Calu3 (cell line): ENCODE measurements around the gene ENTPD2. TPM values are rescaled to one million over a fixed set of nuclear protein-coding genes. Genes with fewer than 3 reads are reported as not detected.
"Not testable (repeated sequence)": the region's sequence is repeated elsewhere in the genome, so short reads cannot be mapped to it uniquely, and the experiment has no call there.

ENCODE experiments used
- BruUV-seq: library from RNA; stranded (reverse); fragments of 400-500 nt; replicated peaks from 2 replicates; lab custom pipeline; 2021; lab: Mats Ljungman, UMichigan
- CTCF ChIA-PET: fragments of 300-600 bp; sonication (Branson Sonifier 250); formaldehyde crosslinking; loops from one replicate; lab custom pipeline; 2022; ENCODE audit warnings: antibody characterized with exemption; lab: Charles Lee
- DNase-seq: peaks from one replicate; pipeline ENCODE4 v3.0.0; 2022
- H3K27ac Mint-ChIP-seq: one replicate; pipeline ENCODE4 v1.8.0; 2022; ENCODE audit warnings: mixed read lengths; ENCODE audit not compliant: unreplicated experiment
- H3K27me3 Mint-ChIP-seq: one replicate; pipeline ENCODE4 v1.8.0; 2022; ENCODE audit warnings: mixed read lengths; ENCODE audit not compliant: unreplicated experiment
- H3K36me3 Mint-ChIP-seq: one replicate; pipeline ENCODE4 v1.8.0; 2022; ENCODE audit warnings: mild to moderate bottlenecking, moderate library complexity, mixed read lengths; ENCODE audit not compliant: insufficient read depth, unreplicated experiment
- H3K4me1 Mint-ChIP-seq: one replicate; pipeline ENCODE4 v1.8.0; 2022; ENCODE audit warnings: mild to moderate bottlenecking, low read depth, mixed read lengths; ENCODE audit not compliant: unreplicated experiment
- H3K4me3 Mint-ChIP-seq: one replicate; pipeline ENCODE4 v1.8.0; 2022; ENCODE audit warnings: mild to moderate bottlenecking, low read depth, moderate library complexity, mixed read lengths; ENCODE audit not compliant: unreplicated experiment
- H3K9me3 Mint-ChIP-seq: one replicate; pipeline ENCODE4 v1.8.0; 2022; ENCODE audit warnings: low read depth, mixed read lengths; ENCODE audit not compliant: unreplicated experiment
- intact Hi-C: fragments of 100-400 bp; cut with micrococcal nuclease; formaldehyde crosslinking; loops from one replicate; pipeline ENCODE4 v1.10.0; 2022; ENCODE audit not compliant: unreplicated experiment
- total RNA-seq: library from RNA; stranded (reverse); gene quantifications from 2 replicates; pipeline ENCODE4 v1.2.3, GENCODE V29; 2022
- TF ChIP-seq, protein P1 (sequence below): fragments of 200-600 bp; IDR thresholded peaks from one replicate; pipeline ENCODE4 v1.8.0; 2022; ENCODE audit warnings: antibody characterized with exemption; ENCODE audit not compliant: unreplicated experiment

ENTPD2 gene
- total RNA-seq, 1 experiment from 2014 or later, result 3.8 TPM

DNA sequence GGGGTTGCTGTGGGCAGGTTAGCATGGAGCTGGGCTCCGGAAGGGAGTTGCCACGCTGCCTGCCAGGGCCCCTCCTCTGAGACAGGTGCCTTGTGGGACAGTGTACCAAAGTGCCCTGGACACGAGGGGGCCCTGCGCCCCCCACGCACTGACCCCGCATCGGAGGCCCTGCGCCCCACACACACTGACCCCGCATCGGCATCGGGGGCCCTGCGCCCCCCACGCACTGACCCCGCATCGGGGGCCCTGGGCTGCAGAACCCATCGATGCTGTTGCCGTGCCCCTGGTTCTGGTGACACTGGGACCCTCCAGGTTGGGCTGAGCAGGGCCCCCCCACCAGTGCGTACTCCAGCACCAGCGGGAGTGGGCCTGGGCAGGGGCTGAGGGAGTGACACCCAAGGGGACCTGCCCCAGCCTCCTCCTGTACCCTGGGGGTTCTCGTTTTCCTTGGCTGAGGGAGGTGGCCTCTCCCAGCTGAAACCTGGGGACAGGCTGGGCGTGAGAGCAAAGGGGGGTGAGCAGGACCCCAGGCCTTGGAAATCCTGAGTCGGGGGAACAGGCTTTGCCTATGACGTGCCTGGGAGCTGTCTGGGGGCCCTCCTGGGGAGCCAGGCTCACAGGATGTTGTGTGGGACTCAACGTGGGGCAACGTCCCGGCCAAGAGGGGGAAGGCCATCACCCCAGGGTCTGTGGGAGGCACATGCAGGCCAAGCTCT lies 9.6 kb upstream of the ENTPD2 start:
- BruUV-seq, result no TSS peak
- peaks cover 9% of the 10 kb centered on the region for H3K36me3 Mint-ChIP-seq
- intact Hi-C loops, result no loop called here

DNA sequence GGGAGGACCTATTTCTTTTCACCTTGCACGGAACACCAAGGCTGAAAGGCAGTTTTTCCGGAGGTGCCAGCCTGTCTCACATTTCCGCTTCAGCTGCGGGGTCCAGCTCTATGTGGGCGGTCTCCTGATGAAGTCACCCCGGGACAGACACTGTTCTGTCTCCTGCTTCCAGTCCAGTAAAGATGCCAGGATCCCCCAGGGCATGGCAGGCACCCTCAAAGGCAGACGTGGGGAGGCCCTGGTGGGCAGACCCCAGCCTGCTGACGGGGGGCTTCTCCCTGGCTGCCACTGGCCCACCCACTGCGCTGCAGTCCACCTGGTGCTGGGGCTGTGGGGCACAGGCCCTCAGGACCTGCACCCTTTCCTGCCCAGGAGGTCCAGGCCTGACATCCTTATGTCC lies 8.9 kb upstream of the ENTPD2 start:
- BruUV-seq, H3K9me3 Mint-ChIP-seq, DNase-seq, H3K4me3 Mint-ChIP-seq, CTCF ChIA-PET, H3K27ac Mint-ChIP-seq, H3K36me3 Mint-ChIP-seq, H3K4me1 Mint-ChIP-seq, H3K27me3 Mint-ChIP-seq, intact Hi-C loops: not testable (repeated sequence)

More for the DNA sequence above, 9.6 kb upstream of the ENTPD2 start:
- Mint-ChIP-seq H3K27ac (no peak overlapping the region), H3K9me3 (no peaks in the 10 kb centered on the region), H3K27me3 (no peaks in the 10 kb centered on the region), H3K4me1 (peaks cover 7% of the 10 kb centered on the region), H3K4me3 (no peak overlapping the region)
- no peak for DNase-seq
- CTCF ChIA-PET, result interaction anchor here (0.6 to 1.6 kb wide), 6 partner anchors 8 to 424 kb away, joined by 3 to 26 read pairs (median 5); partner anchors contain the start of gene NPDC1
- TF ChIP-seq, protein P1, sequence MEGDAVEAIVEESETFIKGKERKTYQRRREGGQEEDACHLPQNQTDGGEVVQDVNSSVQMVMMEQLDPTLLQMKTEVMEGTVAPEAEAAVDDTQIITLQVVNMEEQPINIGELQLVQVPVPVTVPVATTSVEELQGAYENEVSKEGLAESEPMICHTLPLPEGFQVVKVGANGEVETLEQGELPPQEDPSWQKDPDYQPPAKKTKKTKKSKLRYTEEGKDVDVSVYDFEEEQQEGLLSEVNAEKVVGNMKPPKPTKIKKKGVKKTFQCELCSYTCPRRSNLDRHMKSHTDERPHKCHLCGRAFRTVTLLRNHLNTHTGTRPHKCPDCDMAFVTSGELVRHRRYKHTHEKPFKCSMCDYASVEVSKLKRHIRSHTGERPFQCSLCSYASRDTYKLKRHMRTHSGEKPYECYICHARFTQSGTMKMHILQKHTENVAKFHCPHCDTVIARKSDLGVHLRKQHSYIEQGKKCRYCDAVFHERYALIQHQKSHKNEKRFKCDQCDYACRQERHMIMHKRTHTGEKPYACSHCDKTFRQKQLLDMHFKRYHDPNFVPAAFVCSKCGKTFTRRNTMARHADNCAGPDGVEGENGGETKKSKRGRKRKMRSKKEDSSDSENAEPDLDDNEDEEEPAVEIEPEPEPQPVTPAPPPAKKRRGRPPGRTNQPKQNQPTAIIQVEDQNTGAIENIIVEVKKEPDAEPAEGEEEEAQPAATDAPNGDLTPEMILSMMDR, result no peak

DNA sequence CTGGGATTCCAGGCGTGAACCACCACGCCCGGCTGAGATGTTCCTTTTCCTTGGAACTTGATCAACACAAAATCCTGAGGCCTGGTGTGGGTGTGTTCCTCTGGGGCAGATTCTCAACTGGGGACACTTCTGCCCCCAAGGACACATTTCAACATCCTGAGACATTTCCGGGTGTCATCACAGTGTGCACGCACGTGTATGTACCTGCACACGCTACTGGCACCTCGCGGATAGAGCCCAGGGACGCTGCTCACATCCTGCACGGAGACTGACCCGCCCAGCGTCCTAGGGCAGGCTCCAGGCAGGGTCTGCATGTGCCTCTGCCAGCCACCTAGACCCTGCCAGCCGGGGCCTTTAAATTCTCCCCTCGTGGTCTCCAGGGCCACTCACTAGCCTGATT lies 8.5 kb upstream of the ENTPD2 start:
- no peak overlapping the region for H3K27ac Mint-ChIP-seq
- TSS peak; percentile 81 for BruUV-seq
- H3K4me1 Mint-ChIP-seq, result no peaks in the 10 kb centered on the region
- TF ChIP-seq, protein P1, result no peak
- peaks cover 9% of the 10 kb centered on the region for H3K36me3 Mint-ChIP-seq
- no peaks in the 10 kb centered on the region for H3K9me3 Mint-ChIP-seq
- intact Hi-C loops, result no loop called here
- CTCF ChIA-PET, result no interaction called here
- DNase-seq, result no peak
- H3K27me3 Mint-ChIP-seq, result no peaks in the 10 kb centered on the region
- H3K4me3 Mint-ChIP-seq, result no peak overlapping the region

DNA sequence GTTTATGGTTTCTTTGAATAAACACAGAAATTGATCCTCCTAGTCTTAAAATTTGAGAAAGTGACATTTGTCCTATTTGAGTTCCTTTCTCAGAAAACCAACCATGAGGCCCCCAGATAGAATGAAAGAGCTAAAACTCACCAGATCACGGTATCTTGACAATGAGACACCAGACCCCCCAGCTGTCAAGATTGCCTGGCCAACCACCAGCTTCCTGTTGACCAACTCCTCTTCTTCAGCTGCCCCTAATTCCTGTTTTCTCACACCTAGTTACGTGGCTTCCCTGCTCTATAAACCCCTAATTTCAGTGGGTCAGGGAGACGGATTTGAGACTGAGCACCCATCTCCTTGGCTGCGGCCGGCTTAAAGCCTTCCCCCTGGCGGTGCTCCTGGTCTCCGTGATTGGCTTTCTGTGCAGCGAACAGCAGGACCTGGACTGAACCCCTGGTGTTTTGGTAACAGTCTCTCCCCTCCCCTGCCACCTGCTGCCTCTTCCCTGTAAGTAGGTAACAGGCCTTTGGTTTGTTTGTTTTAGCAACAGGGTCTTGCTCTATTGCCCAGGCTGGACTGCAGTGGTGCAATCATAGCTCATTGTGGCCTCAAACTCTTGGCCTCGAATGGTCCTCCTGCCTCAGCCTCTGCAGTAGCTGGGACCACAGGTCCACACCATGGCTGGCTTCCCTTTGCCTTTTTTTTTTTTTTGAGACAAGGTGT lies 4.8 kb upstream of the ENTPD2 start:
- BruUV-seq, result no TSS peak
- no peaks in the 10 kb centered on the region for H3K9me3 Mint-ChIP-seq

More for the DNA sequence above, 4.8 kb upstream of the ENTPD2 start:
- Mint-ChIP-seq H3K4me1 (peaks cover 8% of the 10 kb centered on the region), H3K36me3 (peaks cover 19% of the 10 kb centered on the region), H3K27me3 (no peaks in the 10 kb centered on the region), H3K27ac (no peak overlapping the region), H3K4me3 (no peak overlapping the region)
- TF ChIP-seq, protein P1, result no peak
- CTCF ChIA-PET, result interaction anchor here (0.7 kb wide), 1 partner anchor 1879 kb away, joined by 3 read pairs; no protein-coding TSS in a partner anchor
- intact Hi-C loops, result no loop called here
- no peak for DNase-seq
